H4 (cell line): ENCODE data around the gene ANKHD1. TPM values are rescaled to one million over a fixed set of nuclear protein-coding genes. Genes with fewer than 3 reads are reported as not detected.

Source experiments
- DNase-seq: peaks from one replicate; pipeline ENCODE4 v3.0.0-alpha.2; 2015; ENCODE audit warnings: low spot score
- total RNA-seq: library from RNA; depleted of rRNA; stranded (reverse); fragments of >200 nt; shearing (Covaris generic); gene quantifications from 2 replicates; pipeline ENCODE4 v1.2.3, GENCODE V29; 2014

ANKHD1 gene
- total RNA-seq, 1 experiment from 2014 or later: 35.5 TPM

- no peak for DNase-seq
These were observed 138.6 kb downstream of the ANKHD1 start for GRCh38 chr5:140540227-140540626.

GRCh38 chr5:140542972-140543371 is 141.3 kb downstream of the ANKHD1 start:
- DNase-seq: no peak

- no peak for DNase-seq
These were observed 143.4 kb downstream of the ANKHD1 start for GRCh38 chr5:140544986-140545385.

GRCh38 chr5:140545606-140546005 is 144.0 kb downstream of the ANKHD1 start:
- no peak for DNase-seq

DNA sequence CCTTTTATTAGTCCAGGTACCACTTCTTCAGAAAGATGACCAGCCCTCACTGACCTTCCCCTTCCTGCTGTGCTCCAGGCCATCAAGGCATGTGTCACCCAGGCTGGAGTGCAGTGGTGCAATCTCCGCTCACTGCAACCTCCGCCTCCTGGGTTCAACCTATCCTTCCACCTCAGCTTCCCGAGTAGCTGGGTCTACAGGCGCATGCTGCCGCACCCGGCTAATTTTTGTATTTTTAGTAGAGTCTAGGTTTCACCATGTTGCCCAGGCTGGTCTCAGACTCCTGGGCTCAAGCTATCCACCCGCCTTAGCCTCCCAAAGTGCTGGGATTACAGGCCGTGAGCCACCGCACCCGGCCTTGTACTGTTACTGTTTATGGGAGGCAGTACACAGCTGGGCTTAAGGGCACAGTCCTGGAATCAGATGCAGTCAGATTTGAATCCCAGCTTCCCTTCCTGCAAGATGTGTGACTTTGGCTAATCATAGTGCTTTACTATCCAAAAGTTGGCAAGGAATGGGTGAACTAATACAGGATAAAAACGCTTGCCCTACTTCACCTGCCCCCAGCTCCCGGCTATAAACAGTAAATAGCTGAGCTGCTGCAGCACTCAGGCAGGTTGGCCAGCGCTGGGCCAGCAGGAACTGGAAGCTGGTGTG is 145.3 kb downstream of the ANKHD1 start:
- DNase-seq: no peak

DNA sequence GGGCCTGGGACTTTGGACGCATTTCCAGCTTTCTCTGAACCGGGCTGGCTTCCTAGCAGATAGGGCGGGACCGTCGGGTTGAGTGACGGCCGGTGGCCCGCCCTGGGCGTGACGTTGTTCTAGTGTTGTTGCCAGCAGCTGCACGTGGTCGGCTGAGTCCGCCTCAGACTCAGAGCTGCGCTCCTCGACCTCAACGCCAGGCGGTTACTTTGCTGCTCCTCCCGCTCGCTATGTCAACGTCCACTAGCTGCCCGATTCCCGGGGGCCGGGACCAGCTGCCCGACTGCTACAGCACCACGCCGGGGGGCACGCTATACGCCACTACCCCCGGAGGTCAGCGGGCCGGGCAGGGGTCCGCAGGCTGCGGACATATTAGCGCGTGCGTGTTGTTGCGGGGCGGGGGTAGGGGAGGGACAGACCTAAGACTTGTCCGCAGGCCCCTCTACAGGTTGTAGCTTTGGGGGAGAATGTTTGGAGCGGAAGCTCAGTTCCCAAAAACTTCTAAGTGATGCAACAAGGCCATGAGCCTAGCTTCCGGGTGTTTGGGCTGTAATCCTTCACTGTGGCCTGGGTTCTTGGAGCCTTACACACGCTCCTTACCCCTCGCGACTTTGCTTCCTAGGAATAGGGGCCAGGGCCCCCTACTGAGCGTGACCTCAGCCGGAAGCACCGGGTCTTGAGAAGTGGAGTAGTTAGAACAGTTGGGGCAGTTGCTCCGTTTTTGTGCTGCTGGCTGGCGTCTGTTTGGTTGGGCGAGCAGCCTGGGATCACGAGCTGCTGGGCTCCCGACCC is 146.1 kb downstream of the ANKHD1 start, which contains the start of gene EIF4EBP3:
Gene EIF4EBP3 (plus strand): TSS at position 155 of the 792 bp plus-strand sequence. CDS start 76 bp downstream, at position 231.
- DNase-seq: peak; percentile 54

GRCh38 chr5:140548300-140548688 is 146.7 kb downstream of the ANKHD1 start:
- no peak for DNase-seq

- DNase-seq: no peak
These were observed 147.2 kb downstream of the ANKHD1 start for GRCh38 chr5:140548791-140549190.

- DNase-seq: no peak
These were observed 147.9 kb downstream of the ANKHD1 start for GRCh38 chr5:140549237-140550144.

DNA sequence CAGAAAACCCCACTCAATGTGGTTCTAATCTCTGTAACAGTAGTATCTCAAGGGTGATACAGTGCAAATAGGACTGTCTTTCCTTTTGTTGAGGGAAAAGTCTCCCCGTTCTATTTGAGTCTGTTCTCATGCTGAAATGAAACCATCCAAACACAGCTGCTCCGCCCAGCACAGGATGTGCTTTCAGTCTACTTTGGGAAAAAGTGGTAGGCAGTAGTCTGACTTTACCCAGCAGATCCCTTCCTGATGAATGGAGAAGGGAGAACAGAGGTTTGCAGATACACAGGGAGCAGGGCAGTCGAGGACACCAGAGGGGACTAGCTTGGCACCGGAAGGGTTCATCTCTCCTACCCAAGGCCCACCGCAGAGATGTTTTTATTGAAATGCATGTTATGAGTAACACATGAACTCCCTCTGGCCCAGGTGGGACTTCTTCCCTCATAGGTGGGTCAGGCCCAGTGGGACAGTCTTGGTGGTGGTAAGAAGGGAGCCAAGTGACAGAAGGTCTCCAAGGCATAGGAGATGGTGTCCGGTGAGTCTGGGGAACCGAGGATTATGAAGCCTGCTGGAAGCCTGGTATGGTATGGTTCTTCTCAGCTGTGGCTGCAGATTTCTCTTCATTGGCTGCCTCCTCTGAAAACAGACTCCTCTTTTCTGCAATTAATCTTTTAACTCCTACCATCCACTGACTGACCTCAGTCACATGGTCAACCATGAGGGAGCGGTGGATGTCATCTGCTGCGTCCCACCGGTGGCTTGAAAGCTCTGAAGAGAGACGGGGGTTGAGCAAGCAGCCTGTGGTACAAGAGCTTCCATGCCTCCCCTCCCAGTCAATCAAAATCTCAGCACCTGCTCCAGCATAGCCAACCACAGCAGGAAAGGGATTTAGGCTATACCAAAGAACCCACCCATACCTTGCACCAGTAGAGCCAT is 148.8 kb downstream of the ANKHD1 start:
- DNase-seq: no peak

DNA sequence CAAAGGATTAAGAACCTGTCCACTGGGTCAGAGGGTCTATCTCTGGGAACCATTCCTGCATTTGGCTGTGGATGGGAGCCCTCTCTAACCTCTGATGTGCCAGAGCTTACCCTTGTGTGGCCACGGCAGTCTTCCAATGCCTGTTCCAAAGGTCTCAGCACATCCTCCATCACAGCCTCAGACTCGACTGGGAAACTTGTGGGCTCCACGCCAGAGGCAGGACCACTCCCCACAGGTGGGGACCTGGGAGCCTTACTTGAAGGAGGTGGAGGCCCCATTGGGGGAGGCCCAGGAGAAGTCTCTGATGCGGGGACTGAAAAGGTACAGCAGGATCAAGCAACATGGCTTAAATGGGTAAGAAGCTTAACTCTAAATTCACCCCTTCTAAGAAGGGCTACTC is 150.2 kb downstream of the ANKHD1 start:
- DNase-seq: no peak

DNA sequence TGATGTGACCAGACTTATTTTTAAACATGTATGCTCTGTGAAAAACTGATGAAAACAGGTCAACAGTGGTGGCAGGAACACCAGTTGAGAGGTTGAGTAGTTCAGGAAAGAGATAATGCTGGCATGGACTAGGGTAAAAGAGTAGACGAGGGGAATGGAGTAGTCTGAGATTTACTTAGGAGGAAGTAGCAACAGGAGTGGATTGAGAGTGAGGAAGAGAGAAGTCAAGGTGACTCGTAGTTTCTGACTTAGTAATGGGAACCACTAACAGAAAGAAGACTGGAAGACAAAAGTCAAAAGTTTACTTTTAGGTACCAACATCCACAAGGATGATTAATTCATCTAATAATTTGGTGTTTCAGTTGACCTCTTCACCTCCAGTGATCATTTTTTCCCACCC is 152.0 kb downstream of the ANKHD1 start:
- DNase-seq: no peak

DNA sequence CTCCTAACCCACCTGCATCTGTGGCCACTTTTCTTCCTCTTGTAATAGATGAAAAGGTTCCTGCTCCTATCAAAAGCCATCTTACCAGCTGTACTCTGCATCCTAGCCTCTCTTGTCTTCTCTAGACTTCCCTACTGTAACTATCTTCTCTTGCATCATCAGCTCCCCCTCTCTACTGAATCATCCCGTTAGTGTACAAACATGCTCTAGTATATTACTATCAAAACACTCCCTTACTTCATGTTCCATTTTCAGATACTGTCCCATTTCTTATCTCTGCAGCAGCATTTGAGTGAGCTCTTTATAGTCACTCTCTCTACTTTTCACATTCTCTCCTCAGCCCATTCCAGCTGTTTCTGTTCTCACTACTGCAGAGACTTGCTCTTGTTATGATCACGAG is 152.8 kb downstream of the ANKHD1 start:
- DNase-seq: no peak

DNA sequence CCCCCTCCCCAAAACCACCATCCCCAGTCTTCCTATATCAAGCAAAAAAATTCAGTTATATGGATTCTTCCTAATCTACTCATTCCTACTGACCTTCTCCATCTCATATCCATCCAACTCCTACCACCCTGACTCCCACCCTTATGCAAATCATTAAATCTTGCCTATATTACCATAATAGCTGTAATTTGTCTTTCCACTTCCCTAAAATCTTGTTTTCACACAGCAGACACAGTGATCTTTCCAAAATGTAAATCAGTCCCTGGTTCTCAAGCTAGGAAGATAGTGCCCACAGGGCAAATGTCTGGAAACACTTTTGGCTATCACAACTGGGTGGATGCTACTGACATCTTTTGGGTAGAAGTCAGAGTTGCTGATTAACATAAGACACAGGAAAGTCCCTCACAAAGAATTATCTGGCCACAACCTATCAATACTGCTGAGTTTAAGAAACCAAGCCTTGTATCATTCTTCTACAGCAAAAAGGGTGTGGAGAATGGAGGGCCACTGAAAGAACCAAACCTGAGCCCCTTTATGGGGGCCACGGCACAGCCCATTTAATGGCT is 154.2 kb downstream of the ANKHD1 start:
- no peak for DNase-seq

- DNase-seq: no peak
These were observed 154.8 kb downstream of the ANKHD1 start for GRCh38 chr5:140556438-140556837.

- DNase-seq: peak; percentile 87
These were observed 155.6 kb downstream of the ANKHD1 start, which contains the start of gene SRA1 for GRCh38 chr5:140557136-140557805. TSS of gene SRA1 (minus strand) at chr5:140557473. CDS start at chr5:140557452, 21 bp downstream.

- no peak for DNase-seq
These were observed 156.3 kb downstream of the ANKHD1 start for GRCh38 chr5:140557965-140558364.

DNA sequence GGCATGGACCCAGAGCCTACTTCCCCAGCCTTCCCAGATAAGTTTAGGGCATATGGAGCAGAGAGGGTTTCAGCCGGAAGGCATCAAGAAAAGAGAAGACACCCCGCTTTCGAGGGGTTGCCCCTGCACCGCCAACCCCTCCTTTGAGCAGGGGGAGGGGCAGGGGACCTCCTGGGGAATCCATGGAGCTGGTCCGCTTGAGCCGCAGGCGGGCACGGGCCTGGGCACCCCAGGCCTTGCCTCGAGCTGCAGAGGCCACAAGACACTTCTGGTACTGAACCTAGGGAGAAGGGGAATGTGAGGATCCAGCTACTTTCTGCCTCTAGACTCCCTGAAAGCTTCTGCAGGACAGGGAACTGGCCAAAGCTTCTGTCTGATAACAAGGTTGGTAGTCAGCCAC is 156.9 kb downstream of the ANKHD1 start:
- no peak for DNase-seq

- DNase-seq: no peak
These were observed 158.6 kb downstream of the ANKHD1 start for GRCh38 chr5:140560227-140560626.
